Stimulated activated CD4-positive, alpha-beta T cell treated with anti-CD3 and anti-CD28 coated beads, Interleukin-2, amount 100 ng/mL, for 24 hours (primary cell): Measurements from ENCODE around the gene POLR3GL.
"Not testable (repeated sequence)": the region's sequence is repeated elsewhere in the genome, so short reads cannot be mapped to it uniquely, and the experiment has no call there.

ENCODE experiments used
- DNase-seq, 2 donors: peaks; one replicate each; pipeline ENCODE4 v3.0.0-alpha.2; 2020

The POLR3GL gene

DNA sequence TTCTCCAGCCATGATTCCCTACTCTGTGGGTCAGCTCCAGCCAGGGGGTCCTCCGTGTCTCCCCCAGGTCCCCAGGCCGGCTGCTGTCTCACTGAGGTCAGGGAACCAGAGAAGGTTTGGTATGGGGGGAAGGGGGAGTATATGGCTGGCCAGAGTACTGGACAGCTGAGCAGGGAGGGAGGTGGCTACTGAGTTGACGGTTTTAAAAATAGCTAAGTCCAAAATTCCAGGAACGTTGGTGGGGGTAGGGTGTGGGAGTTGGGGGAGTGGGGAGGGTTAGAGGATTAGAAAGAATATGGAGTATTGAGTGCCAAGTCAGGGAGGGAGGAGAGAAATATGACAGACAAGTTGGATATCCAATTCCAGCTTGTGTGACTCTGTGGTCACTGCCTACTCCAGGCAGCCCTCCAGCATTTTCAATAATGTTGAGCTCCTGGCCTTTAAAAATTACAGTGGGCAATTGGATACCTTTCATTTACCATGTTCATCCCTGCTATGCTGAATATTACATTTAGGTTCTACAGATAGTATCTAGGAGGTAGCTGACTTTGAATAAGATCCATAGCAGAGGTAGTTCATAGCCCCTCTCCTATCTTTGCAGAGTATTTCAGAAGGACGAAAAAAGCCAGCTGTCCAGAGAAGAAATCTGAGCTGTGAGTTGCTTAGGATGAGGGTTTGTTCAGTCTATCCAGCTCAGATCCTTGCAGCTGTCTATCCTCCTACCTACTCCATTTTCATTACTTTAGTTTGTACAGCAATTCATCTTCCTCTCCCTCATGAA lies 57.3 kb downstream of the POLR3GL start, which contains the start of gene HJV:
Gene HJV (minus strand): TSS at position 114 of the 781 bp plus-strand sequence. CDS start 1,504 bp downstream, outside the sequence.
- no peak for DNase-seq

- DNase-seq, result no peak
Measured at GRCh38 chr1:146022403-146023127, 58.1 kb downstream of the POLR3GL start.

- DNase-seq, result not testable (repeated sequence)
Measured at GRCh38 chr1:146025787-146026495, 61.5 kb downstream of the POLR3GL start.

DNA sequence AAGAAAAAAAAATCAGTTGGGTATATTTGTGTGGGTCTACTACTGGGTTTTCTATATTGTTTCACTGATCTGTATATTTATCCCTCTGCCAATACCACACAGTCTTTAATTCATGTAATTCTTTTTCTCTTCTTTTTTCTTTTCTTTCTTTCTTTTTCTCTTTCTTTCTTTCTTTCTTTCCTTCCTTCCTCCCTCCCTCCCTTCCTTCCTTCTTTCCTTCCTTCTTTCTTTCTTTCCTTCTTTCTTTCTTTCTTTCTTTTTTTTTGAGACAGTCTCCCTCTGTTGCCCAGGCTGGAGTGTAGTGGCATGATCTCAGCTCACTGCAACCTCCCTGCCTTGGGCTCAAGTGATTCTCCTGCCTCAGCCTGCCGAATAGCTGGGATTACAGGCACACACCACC lies 62.2 kb downstream of the POLR3GL start:
- not testable (repeated sequence) for DNase-seq
